Measurements from ENCODE around the gene MEGF11.

Gene MEGF11

GRCh38 chr15:65963911-65964482 lies 289.6 kb downstream of the MEGF11 start:
- DNase-seq (ENCODE audit: insufficient read length, low spot score): no peak
- TF ChIP-seq POLR2AphosphoS5 (IDR thresholded peaks at IDR 0.05; ENCODE audit: low read depth, low read length) (no peak), PAX5 (IDR thresholded peaks at IDR 0.05; ENCODE audit: insufficient read depth, low read length, severe bottlenecking) (no peak), POLR2A (IDR thresholded peaks at IDR 0.05; ENCODE audit: low read depth, low read length) (no peak), TAF1 (IDR thresholded peaks at IDR 0.05; ENCODE audit: low read depth, low read length) (no peak), POU2F2 (IDR thresholded peaks at IDR 0.05; ENCODE audit: low read depth, low read length) (no peak), SPI1 (IDR thresholded peaks at IDR 0.05; ENCODE audit: low read depth, low read length) (no peak)
- no peak for FAIRE-seq

GRCh38 chr15:65963358-65963757 lies 290.2 kb downstream of the MEGF11 start:
- FAIRE-seq: no peak
- no peak for TF ChIP-seq PAX5 (IDR thresholded peaks at IDR 0.05; ENCODE audit: insufficient read depth, low read length, severe bottlenecking)
- no peak for TF ChIP-seq POU2F2 (IDR thresholded peaks at IDR 0.05; ENCODE audit: low read depth, low read length)
- TF ChIP-seq POLR2A (IDR thresholded peaks at IDR 0.05; ENCODE audit: low read depth, low read length): no peak
- TF ChIP-seq TAF1 (IDR thresholded peaks at IDR 0.05; ENCODE audit: low read depth, low read length): no peak
- TF ChIP-seq SPI1 (IDR thresholded peaks at IDR 0.05; ENCODE audit: low read depth, low read length): no peak
- no peak for TF ChIP-seq POLR2AphosphoS5 (IDR thresholded peaks at IDR 0.05; ENCODE audit: low read depth, low read length)
- no peak for DNase-seq (ENCODE audit: insufficient read length, low spot score)

GRCh38 chr15:65962187-65962586 lies 291.4 kb downstream of the MEGF11 start:
- FAIRE-seq (no peak), DNase-seq (ENCODE audit: insufficient read length, low spot score) (no peak)
- no peak for TF ChIP-seq POLR2AphosphoS5 (IDR thresholded peaks at IDR 0.05; ENCODE audit: low read depth, low read length)
- no peak for TF ChIP-seq SPI1 (IDR thresholded peaks at IDR 0.05; ENCODE audit: low read depth, low read length)
- no peak for TF ChIP-seq PAX5 (IDR thresholded peaks at IDR 0.05; ENCODE audit: insufficient read depth, low read length, severe bottlenecking)
- TF ChIP-seq POU2F2 (IDR thresholded peaks at IDR 0.05; ENCODE audit: low read depth, low read length): no peak
- no peak for TF ChIP-seq POLR2A (IDR thresholded peaks at IDR 0.05; ENCODE audit: low read depth, low read length)
- no peak for TF ChIP-seq TAF1 (IDR thresholded peaks at IDR 0.05; ENCODE audit: low read depth, low read length)

GRCh38 chr15:65960586-65960985 lies 293.0 kb downstream of the MEGF11 start:
- FAIRE-seq (no peak), DNase-seq (ENCODE audit: insufficient read length, low spot score) (no peak)
- TF ChIP-seq SPI1 (IDR thresholded peaks at IDR 0.05; ENCODE audit: low read depth, low read length): no peak
- no peak for TF ChIP-seq PAX5 (IDR thresholded peaks at IDR 0.05; ENCODE audit: insufficient read depth, low read length, severe bottlenecking)
- no peak for TF ChIP-seq POLR2AphosphoS5 (IDR thresholded peaks at IDR 0.05; ENCODE audit: low read depth, low read length)
- TF ChIP-seq POLR2A (IDR thresholded peaks at IDR 0.05; ENCODE audit: low read depth, low read length): no peak

DNA sequence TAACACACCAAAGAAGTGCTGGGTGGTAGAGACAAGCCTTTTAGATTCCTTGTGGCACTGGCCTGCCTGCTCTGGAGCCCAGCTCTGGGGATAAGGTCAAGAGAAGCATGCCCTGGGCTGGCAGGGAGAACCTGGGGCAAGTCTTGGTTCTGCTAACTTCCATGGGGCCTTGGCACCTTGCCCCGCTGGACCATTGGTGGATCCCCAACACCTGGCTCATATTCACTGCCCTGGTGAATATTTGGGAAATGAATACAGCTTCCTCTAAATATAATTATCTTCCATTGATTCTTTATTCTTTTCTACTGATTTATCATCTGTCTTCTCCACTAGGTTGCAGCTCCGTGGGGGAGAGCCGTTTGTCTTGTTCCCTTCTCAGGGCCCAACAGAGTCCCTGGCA lies 294.7 kb downstream of the MEGF11 start:
- no peak for DNase-seq (ENCODE audit: insufficient read length, low spot score)
- TF ChIP-seq POLR2A (IDR thresholded peaks at IDR 0.05; ENCODE audit: low read depth, low read length) (no peak), SPI1 (IDR thresholded peaks at IDR 0.05; ENCODE audit: low read depth, low read length) (no peak), POLR2AphosphoS5 (IDR thresholded peaks at IDR 0.05; ENCODE audit: low read depth, low read length) (no peak), PAX5 (IDR thresholded peaks at IDR 0.05; ENCODE audit: insufficient read depth, low read length, severe bottlenecking) (no peak), POU2F2 (IDR thresholded peaks at IDR 0.05; ENCODE audit: low read depth, low read length) (no peak), TAF1 (IDR thresholded peaks at IDR 0.05; ENCODE audit: low read depth, low read length) (no peak)
- FAIRE-seq: no peak

- TF ChIP-seq POU2F2 (IDR thresholded peaks at IDR 0.05; ENCODE audit: low read depth, low read length) (no peak), TAF1 (IDR thresholded peaks at IDR 0.05; ENCODE audit: low read depth, low read length) (no peak), POLR2A (IDR thresholded peaks at IDR 0.05; ENCODE audit: low read depth, low read length) (no peak), SPI1 (IDR thresholded peaks at IDR 0.05; ENCODE audit: low read depth, low read length) (no peak), PAX5 (IDR thresholded peaks at IDR 0.05; ENCODE audit: insufficient read depth, low read length, severe bottlenecking) (no peak), POLR2AphosphoS5 (IDR thresholded peaks at IDR 0.05; ENCODE audit: low read depth, low read length) (no peak)
- DNase-seq (ENCODE audit: insufficient read length, low spot score): no peak
- no peak for FAIRE-seq
Observed at GRCh38 chr15:65957451-65957850, 296.1 kb downstream of the MEGF11 start.

DNA sequence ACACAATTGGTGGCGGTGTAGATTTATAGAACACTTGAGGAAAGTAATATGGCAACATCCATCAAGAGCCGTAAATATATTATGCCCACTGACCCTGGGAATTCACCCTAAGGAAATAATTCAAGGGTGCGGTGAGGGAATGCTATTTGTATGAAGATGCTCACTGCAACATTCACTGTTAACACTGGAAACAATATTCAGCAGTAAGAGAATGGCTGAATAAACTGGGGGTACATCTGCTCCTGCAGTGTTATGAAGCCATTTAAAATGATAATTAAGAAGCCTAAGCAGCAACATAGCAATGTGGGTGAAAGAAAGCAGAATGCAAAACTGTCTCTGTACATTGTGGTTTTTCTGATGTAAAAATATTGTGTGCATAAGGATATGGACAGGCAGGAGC lies 296.7 kb downstream of the MEGF11 start:
- no peak for DNase-seq (ENCODE audit: insufficient read length, low spot score)
- FAIRE-seq: no peak
- no peak for TF ChIP-seq POU2F2 (IDR thresholded peaks at IDR 0.05; ENCODE audit: low read depth, low read length)
- no peak for TF ChIP-seq POLR2AphosphoS5 (IDR thresholded peaks at IDR 0.05; ENCODE audit: low read depth, low read length)
- TF ChIP-seq POLR2A (IDR thresholded peaks at IDR 0.05; ENCODE audit: low read depth, low read length): no peak
- no peak for TF ChIP-seq PAX5 (IDR thresholded peaks at IDR 0.05; ENCODE audit: insufficient read depth, low read length, severe bottlenecking)
- no peak for TF ChIP-seq SPI1 (IDR thresholded peaks at IDR 0.05; ENCODE audit: low read depth, low read length)
- TF ChIP-seq TAF1 (IDR thresholded peaks at IDR 0.05; ENCODE audit: low read depth, low read length): no peak

GRCh38 chr15:65956307-65956706 lies 297.2 kb downstream of the MEGF11 start:
- FAIRE-seq (no peak), DNase-seq (ENCODE audit: insufficient read length, low spot score) (no peak)
- TF ChIP-seq TAF1 (IDR thresholded peaks at IDR 0.05; ENCODE audit: low read depth, low read length): no peak

DNA sequence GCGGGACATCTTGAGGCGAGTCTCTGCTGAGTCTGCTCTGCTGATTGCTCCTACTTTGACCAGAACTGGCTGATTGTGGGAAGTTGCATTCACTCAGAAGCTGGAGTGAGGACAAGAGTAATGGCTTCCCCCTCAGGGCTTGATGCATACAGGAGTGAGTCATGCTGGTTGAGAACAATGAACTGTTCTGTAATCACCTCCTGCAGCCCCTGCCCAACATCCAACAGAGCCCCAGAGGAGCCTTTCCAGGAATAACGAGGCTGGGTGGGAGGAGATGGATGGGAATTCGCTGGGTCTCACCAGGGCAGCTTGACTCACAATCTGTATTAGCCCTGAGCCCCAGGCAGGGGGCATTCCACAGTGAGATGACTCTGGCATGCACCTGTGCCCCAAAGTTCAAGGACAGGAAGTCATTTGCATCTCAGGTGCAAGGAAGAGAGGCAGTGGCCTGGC lies 299.2 kb downstream of the MEGF11 start:
- TF ChIP-seq PAX5 (IDR thresholded peaks at IDR 0.05; ENCODE audit: insufficient read depth, low read length, severe bottlenecking): no peak
- no peak for TF ChIP-seq POLR2AphosphoS5 (IDR thresholded peaks at IDR 0.05; ENCODE audit: low read depth, low read length)
- TF ChIP-seq POU2F2 (IDR thresholded peaks at IDR 0.05; ENCODE audit: low read depth, low read length): no peak
- TF ChIP-seq TAF1 (IDR thresholded peaks at IDR 0.05; ENCODE audit: low read depth, low read length): no peak
- no peak for TF ChIP-seq POLR2A (IDR thresholded peaks at IDR 0.05; ENCODE audit: low read depth, low read length)
- no peak for TF ChIP-seq SPI1 (IDR thresholded peaks at IDR 0.05; ENCODE audit: low read depth, low read length)
- DNase-seq (ENCODE audit: insufficient read length, low spot score): no peak
- no peak for FAIRE-seq

- TF ChIP-seq TAF1 (IDR thresholded peaks at IDR 0.05; ENCODE audit: low read depth, low read length) (no peak), SPI1 (IDR thresholded peaks at IDR 0.05; ENCODE audit: low read depth, low read length) (no peak), PAX5 (IDR thresholded peaks at IDR 0.05; ENCODE audit: insufficient read depth, low read length, severe bottlenecking) (no peak), POLR2AphosphoS5 (IDR thresholded peaks at IDR 0.05; ENCODE audit: low read depth, low read length) (no peak), POU2F2 (IDR thresholded peaks at IDR 0.05; ENCODE audit: low read depth, low read length) (no peak), POLR2A (IDR thresholded peaks at IDR 0.05; ENCODE audit: low read depth, low read length) (no peak)
- DNase-seq (ENCODE audit: insufficient read length, low spot score) (no peak), FAIRE-seq (no peak)
Observed at GRCh38 chr15:65953622-65954021, 299.9 kb downstream of the MEGF11 start.

Measured in GM12891 (cell line).